ENCODE measurements around the gene PCLAF.
"Not testable (repeated sequence)": the region's sequence is repeated elsewhere in the genome, so short reads cannot be mapped to it uniquely, and the experiment has no call there.

Gene PCLAF

GRCh38 chr15:64396789-64397188 lies 15.5 kb upstream of the PCLAF start:
- no peaks in the 10 kb centered on the region for H3K9me3 ChIP-seq (ENCODE audit: insufficient read depth, low read length)
- no peak overlapping the region for H3K4me3 ChIP-seq (ENCODE audit: insufficient read depth, low read length, poor library complexity, severe bottlenecking)
- TF ChIP-seq CTCF (IDR thresholded peaks at IDR 0.05; ENCODE audit: insufficient read depth, low read length, poor library complexity, severe bottlenecking) = no peak
- no peak for TF ChIP-seq EZH2phosphoT487 (conservative IDR thresholded peaks at IDR 0.05; ENCODE audit: low read length)
- peaks cover 9% of the 10 kb centered on the region; the same call in 1 of the 2 replicates for H3K36me3 ChIP-seq (ENCODE audit: low read length)
- no peak overlapping the region for H2AFZ ChIP-seq (ENCODE audit: low read depth, low read length, severe bottlenecking)
- no peaks in the 10 kb centered on the region for H4K20me1 ChIP-seq (ENCODE audit: low read depth, low read length)
- H3K79me2 ChIP-seq (ENCODE audit: insufficient read depth, low read length) = no peaks in the 10 kb centered on the region
- H3K9me2 ChIP-seq (replicated peaks; ENCODE audit: insufficient read depth, low read length) = no peaks in the 10 kb centered on the region
- no peaks in the 10 kb centered on the region for H3K27me3 ChIP-seq (ENCODE audit: low read length)
- H3K27ac ChIP-seq (ENCODE audit: low read depth, low read length) = no peak overlapping the region
- 0 out of 2 replicates have a peak, but pooled peaks cover 3% of the 10 kb centered on the region for H3F3A ChIP-seq (ENCODE audit: insufficient read depth)
- H3K4me2 ChIP-seq (ENCODE audit: low read depth, low read length, poor library complexity, severe bottlenecking) = no peak overlapping the region
- no peak overlapping the region for H3K9ac ChIP-seq (ENCODE audit: low read length)

DNA sequence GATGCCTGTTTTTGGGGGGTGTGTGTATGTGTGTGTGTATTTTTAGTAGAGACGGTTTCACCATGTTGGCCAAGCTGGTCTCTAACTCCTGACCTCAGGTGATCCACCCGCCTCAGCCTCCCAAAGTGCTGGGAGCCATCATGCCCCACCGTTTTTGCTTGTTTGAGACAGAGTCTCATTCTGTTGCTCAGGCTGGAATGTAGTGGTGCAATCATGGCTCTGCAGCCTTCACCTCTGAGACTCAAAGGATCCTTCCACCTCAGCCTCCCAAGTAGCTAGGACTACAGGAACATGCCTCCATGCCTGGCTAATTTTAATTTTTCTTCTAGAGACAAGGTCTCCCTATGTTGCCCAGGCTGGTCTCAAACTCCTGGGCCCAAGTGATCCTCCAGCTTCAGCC lies 11.2 kb upstream of the PCLAF start:
- not testable (repeated sequence) for H3K27me3 ChIP-seq (ENCODE audit: low read length); H3K9me2 ChIP-seq (replicated peaks; ENCODE audit: insufficient read depth, low read length); H3K9ac ChIP-seq (ENCODE audit: low read length); H3K4me3 ChIP-seq (ENCODE audit: insufficient read depth, low read length, poor library complexity, severe bottlenecking); H4K20me1 ChIP-seq (ENCODE audit: low read depth, low read length); H3K4me2 ChIP-seq (ENCODE audit: low read depth, low read length, poor library complexity, severe bottlenecking); H3K27ac ChIP-seq (ENCODE audit: low read depth, low read length); H3F3A ChIP-seq (ENCODE audit: insufficient read depth); H2AFZ ChIP-seq (ENCODE audit: low read depth, low read length, severe bottlenecking); H3K9me3 ChIP-seq (ENCODE audit: insufficient read depth, low read length); H3K36me3 ChIP-seq (ENCODE audit: low read length)
- peaks cover 13% of the 10 kb centered on the region; the same call in 1 of the 2 replicates for H3K79me2 ChIP-seq (ENCODE audit: insufficient read depth, low read length)

DNA sequence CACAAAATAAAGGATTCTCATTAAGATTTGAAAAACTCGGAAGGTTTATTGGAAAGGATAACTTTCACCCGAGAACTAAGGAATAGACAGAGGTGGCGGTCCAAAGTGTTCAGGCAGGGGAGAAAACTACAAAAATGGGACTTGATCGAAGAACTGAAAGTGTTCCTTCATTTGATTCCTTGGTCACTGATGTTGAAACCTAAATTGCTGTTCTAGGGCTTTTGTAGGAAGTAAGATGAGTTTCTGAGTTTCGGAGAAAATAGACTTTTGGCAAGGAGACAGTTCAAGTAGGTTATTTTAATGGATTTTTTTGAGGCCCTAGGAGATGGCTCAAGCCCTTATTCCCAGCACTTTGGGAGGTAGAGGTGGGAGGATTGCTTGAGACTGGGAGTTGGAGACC lies 7.8 kb upstream of the PCLAF start:
- H3K4me3 ChIP-seq (ENCODE audit: insufficient read depth, low read length, poor library complexity, severe bottlenecking) = no peak overlapping the region
- peak overlapping the region; percentile 73 for H3K4me2 ChIP-seq (ENCODE audit: low read depth, low read length, poor library complexity, severe bottlenecking)
- TF ChIP-seq EZH2phosphoT487 (conservative IDR thresholded peaks at IDR 0.05; ENCODE audit: low read length) (no peak), CTCF (IDR thresholded peaks at IDR 0.05; ENCODE audit: insufficient read depth, low read length, poor library complexity, severe bottlenecking) (no peak)

DNA sequence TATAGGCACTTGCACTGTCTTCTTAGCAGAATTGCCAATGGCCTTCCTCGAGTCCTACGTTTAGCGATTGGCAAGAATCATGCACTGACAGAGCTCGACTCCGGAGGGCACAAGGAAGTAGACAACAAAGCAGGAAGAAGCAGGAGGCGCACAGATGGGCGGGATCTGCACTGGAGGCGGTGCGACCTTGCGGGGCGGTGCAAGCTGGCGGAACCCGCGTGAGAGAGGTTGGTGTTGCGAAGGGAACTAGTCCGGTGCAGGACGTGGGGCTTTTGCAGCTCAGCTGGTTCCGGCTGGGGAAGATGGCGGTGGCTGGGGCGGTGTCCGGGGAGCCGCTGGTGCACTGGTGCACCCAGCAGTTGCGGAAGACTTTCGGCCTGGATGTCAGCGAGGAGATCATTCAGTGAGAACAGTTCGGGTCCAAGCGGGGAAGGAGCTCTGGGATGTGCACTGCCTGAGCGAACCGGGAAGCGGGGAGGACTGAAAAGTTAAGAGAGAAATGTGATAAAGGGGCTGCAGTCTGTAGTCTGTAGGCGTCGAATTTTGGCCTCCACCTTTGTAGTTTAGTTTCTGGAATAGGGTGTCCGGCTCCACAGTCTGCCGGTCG lies 6.4 kb upstream of the PCLAF start, which contains the start of gene TRIP4:
TRIP4 (plus strand) TSS at position 275 of the 607 bp plus-strand sequence; CDS start at position 303, 28 bp downstream.
- Histone ChIP-seq H3K36me3 (ENCODE audit: low read length) (no peaks in the 10 kb centered on the region), H3K27ac (ENCODE audit: low read depth, low read length) (peak within 1 kb of the TSS; percentile 66), H3K9me2 (replicated peaks; ENCODE audit: insufficient read depth, low read length) (no peaks in the 10 kb centered on the region), H3K79me2 (ENCODE audit: insufficient read depth, low read length) (peaks cover 13% of the 10 kb centered on the region; the same call in 1 of the 2 replicates), H3K9me3 (ENCODE audit: insufficient read depth, low read length) (no peaks in the 10 kb centered on the region), H3K9ac (ENCODE audit: low read length) (peak within 1 kb of the TSS; percentile 82), H4K20me1 (ENCODE audit: low read depth, low read length) (no peaks in the 10 kb centered on the region), H3K4me3 (ENCODE audit: insufficient read depth, low read length, poor library complexity, severe bottlenecking) (peak within 1 kb of the TSS; percentile 98), H2AFZ (ENCODE audit: low read depth, low read length, severe bottlenecking) (peak within 1 kb of the TSS; percentile 97), H3K4me2 (ENCODE audit: low read depth, low read length, poor library complexity, severe bottlenecking) (peak within 1 kb of the TSS; percentile 73), H3F3A (ENCODE audit: insufficient read depth) (peaks cover 16% of the 10 kb centered on the region), H3K27me3 (ENCODE audit: low read length) (no peaks in the 10 kb centered on the region)
- TF ChIP-seq EZH2phosphoT487 (conservative IDR thresholded peaks at IDR 0.05; ENCODE audit: low read length) = no peak
- no peak for TF ChIP-seq CTCF (IDR thresholded peaks at IDR 0.05; ENCODE audit: insufficient read depth, low read length, poor library complexity, severe bottlenecking)

More for the DNA sequence above, 7.8 kb upstream of the PCLAF start:
- H3K79me2 ChIP-seq (ENCODE audit: insufficient read depth, low read length) = peaks cover 13% of the 10 kb centered on the region; the same call in 1 of the 2 replicates
- no peak overlapping the region for H3K9ac ChIP-seq (ENCODE audit: low read length)
- H3K27ac ChIP-seq (ENCODE audit: low read depth, low read length) = no peak overlapping the region
- H4K20me1 ChIP-seq (ENCODE audit: low read depth, low read length) = no peaks in the 10 kb centered on the region
- H3K9me3 ChIP-seq (ENCODE audit: insufficient read depth, low read length) = no peaks in the 10 kb centered on the region
- no peaks in the 10 kb centered on the region for H3K9me2 ChIP-seq (replicated peaks; ENCODE audit: insufficient read depth, low read length)
- H2AFZ ChIP-seq (ENCODE audit: low read depth, low read length, severe bottlenecking) = no peak overlapping the region
- peaks cover 16% of the 10 kb centered on the region for H3F3A ChIP-seq (ENCODE audit: insufficient read depth)
- H3K36me3 ChIP-seq (ENCODE audit: low read length) = peaks cover 4% of the 10 kb centered on the region; the same call in 1 of the 2 replicates
- no peaks in the 10 kb centered on the region for H3K27me3 ChIP-seq (ENCODE audit: low read length)
